LNCAP (cell line): ENCODE data around the gene NIM1K.

Source experiments
- CTCF ChIP-seq: fragments of 450-650 bp; IDR thresholded peaks from 2 replicates; pipeline ENCODE4 v1.5.1; 2017; ENCODE audit warnings: mild to moderate bottlenecking

NIM1K gene

GRCh38 chr5:43256261-43256966 is 64.4 kb downstream of the NIM1K start:
- TF ChIP-seq CTCF, result no peak

- no peak for TF ChIP-seq CTCF
Measured at GRCh38 chr5:43258116-43258515, 66.1 kb downstream of the NIM1K start.

GRCh38 chr5:43268188-43268820 is 76.3 kb downstream of the NIM1K start:
- TF ChIP-seq CTCF, result no peak

GRCh38 chr5:43270645-43271044 is 78.6 kb downstream of the NIM1K start:
- no peak for TF ChIP-seq CTCF

- TF ChIP-seq CTCF, result no peak
Measured at GRCh38 chr5:43273552-43273951, 81.5 kb downstream of the NIM1K start.

GRCh38 chr5:43274435-43275114 is 82.5 kb downstream of the NIM1K start:
- no peak for TF ChIP-seq CTCF

GRCh38 chr5:43275391-43275790 is 83.4 kb downstream of the NIM1K start:
- no peak for TF ChIP-seq CTCF
